GM12872 (cell line): ENCODE measurements around the gene CNTF.

Experiments
- TF ChIP-seq, protein P1 (sequence below): IDR thresholded peaks from 3 replicates; pipeline ENCODE4 v1.5.1; 2011; ENCODE audit warnings: low read depth, mild to moderate bottlenecking, low read length, moderate library complexity; ENCODE audit not compliant: insufficient read depth

The CNTF gene

DNA sequence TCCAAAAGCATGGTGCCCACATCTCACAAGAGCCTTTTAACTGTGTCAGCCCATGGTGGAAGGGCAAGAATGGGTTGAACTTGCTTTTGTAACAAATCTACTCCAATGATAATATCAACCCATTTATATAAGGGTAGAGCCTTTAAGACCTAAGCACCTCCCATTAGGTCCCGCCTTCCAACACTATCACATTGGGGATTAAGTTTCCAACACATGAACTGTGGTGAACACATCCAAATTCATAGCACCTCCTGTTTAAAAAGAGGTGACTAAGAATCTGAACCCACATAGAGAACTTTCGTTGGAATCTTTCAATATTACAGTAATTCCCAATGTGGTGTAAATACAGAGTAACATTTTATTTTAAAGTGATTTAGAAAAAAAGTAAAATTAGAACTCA is 9.2 kb upstream of the CNTF start:
- TF ChIP-seq, protein P1, sequence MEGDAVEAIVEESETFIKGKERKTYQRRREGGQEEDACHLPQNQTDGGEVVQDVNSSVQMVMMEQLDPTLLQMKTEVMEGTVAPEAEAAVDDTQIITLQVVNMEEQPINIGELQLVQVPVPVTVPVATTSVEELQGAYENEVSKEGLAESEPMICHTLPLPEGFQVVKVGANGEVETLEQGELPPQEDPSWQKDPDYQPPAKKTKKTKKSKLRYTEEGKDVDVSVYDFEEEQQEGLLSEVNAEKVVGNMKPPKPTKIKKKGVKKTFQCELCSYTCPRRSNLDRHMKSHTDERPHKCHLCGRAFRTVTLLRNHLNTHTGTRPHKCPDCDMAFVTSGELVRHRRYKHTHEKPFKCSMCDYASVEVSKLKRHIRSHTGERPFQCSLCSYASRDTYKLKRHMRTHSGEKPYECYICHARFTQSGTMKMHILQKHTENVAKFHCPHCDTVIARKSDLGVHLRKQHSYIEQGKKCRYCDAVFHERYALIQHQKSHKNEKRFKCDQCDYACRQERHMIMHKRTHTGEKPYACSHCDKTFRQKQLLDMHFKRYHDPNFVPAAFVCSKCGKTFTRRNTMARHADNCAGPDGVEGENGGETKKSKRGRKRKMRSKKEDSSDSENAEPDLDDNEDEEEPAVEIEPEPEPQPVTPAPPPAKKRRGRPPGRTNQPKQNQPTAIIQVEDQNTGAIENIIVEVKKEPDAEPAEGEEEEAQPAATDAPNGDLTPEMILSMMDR: no peak

DNA sequence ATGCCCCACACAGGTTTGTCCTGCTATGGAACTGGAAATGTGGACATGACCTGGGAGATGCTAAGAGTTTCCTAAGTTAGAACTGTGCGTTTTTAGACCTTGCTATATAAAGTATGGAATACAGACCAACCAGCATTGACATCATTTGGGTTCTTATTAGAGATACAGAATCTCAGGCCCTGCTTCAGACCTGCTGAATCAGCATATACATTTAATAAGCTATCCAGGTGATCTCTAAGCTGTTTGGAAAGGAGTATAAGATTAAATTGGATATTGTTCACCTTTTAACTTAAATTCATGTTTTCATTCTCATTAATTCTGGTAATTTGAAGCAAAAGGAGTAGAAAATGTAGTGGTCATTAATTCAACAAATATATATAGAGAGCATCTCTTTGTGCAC is 6.9 kb upstream of the CNTF start:
- TF ChIP-seq, protein P1: no peak

DNA sequence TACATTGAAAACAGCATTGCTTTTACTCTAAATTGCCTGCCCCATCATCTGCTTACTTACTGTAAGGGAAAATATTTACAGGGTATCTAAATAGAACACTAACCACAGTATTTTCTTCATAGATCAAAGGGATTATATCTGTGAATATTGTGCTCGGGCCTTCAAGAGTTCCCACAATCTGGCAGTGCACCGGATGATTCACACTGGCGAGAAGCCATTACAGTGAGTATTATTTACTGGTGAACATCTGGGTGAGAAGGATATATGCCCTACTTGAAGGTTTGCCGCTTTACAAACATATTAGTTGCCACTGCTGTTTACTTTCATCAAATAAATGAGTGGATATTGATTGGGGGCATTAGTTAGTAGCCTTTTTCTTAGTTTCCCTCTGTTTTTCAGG is 5.9 kb upstream of the CNTF start:
- TF ChIP-seq, protein P1: no peak

DNA sequence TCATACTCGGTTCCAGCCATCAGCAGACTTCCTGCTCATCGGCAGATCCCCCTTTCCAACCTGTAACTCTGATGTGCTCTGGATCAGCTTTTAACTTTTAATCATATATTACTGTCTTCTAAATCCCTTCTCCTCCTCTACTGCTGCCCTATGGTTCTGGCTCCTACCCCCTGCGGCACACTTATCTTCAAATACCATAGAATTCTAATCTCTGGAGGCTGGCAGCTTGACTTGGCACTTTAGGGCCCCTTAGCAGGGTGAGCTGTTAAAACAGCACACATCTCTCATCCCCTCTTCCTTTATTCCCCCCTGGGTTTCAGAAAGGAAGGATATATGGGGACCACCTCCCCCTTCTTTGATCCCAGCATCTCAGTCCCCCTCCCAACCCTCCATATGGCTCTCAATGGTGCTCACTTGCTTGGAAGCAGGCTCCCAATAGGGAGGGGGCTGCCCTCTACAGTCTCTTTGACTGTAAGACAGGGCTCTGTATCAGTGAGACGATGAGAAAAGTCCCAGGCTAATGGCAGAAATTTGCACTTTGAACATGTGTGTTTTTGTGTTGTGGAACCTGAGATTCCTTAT is 4.4 kb upstream of the CNTF start:
- TF ChIP-seq, protein P1: no peak; the same call in 2 of the 3 replicates

DNA sequence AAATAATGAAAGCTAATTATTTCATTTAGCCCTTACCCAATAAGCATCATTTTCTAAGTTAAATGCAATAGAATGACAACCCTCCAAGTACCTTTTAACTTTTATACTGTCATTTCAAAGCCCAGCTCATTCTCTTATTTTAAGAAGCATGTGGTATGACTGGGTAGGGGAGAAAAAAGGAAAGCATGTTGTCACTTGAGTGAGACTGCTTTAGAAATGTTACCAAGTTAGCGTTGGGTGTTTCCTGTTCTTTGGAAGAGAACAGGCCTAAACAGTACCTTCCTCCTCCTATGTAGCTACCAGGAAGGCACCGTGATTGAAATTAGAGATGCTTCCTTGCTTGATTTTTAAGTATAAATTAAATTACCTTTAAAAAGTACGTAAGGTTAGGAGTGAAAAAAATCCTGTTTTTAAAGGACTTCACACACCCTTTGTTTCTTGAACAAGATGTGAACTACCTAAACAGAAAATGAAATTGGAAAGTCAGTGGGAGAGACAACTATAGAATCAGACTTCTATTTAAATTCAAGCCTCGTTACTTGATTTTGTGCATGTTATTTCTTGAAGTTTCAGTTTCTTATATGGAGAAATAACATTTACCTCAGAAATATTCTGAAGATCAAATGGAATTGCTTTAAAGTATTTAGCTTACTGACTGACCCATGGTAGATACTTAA is 741 bp upstream of the CNTF start:
- TF ChIP-seq, protein P1: no peak

DNA sequence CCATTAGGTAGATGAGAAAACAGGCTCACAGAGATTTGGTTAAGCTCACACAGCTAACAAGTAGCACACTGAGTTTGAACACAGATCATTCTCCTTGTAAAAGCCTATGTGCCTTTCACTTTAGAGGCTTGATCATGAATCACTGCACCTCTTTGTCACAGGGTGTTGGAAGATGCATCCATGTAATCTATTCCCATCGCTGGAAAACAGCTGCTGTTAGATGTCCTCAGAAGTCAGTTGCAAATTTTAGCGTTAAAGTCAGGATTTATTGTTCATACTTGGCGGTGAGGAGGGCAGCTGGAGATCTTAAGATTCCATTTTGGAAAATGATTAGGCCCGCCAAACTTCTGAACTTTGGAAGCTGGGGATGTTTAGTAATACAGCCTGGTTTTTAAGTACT is 2.6 kb downstream of the CNTF start:
- TF ChIP-seq, protein P1: no peak

DNA sequence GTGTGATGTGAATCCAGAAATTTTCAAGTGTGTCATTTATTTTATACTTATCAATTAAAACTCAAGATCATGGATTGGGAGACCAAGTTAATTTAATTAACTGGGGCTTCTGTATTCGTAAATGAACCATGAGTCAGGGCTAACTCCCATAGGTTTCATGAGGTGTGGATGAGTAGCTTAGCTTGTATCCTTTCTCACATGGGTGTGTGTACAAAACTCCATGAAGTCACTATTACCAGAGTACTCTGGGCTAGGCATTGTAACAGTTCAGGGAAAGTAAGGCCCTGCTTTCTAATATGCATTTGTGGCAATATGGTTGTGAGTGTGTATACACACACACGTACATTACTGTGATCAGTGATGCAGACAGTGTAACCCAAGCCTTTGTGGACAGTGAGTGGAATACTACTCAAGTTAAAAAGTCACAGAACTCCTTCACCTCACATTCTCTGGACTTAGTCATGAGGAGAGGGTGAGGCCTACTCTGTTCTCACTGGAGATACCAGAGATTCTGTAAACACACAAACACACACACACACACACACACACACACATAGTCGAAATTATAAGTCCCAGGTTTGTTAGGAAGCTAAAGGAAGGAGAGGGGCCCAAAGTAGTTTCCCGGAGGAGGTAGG is 3.5 kb downstream of the CNTF start:
- TF ChIP-seq, protein P1: no peak
